Measurements from ENCODE around the gene RALGAPA2.

DNA sequence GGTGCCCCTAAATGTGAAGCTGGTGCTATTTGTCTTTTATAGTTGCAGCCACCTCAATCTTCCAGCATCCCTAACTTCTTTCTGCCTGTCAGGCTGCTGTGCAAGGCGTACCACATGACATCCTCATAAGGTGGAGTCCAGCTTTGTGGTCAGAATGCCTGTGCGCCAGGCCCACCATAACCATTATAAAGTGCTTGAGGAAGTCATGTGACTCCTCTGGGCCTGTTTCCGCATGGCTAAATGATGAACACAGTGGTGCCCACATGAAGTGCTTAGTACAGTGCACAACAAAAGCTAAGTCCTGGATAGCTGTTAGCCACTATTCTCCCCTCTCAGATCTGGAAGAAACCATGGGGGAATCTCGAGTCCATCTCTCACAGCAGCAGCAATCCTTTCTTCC lies 268.9 kb downstream of the RALGAPA2 start:
- TF ChIP-seq EZH2phosphoT487 (IDR thresholded peaks at IDR 0.05; ENCODE audit: insufficient read depth, low read depth) (no peak), EZH2 (IDR thresholded peaks at IDR 0.05; ENCODE audit: insufficient read depth, poor library complexity, severe bottlenecking) (no peak)

Data from GM23248 (cell line).